ENCODE measurements around the gene ASCL4. TPM values are rescaled to one million over a fixed set of nuclear protein-coding genes. Genes with fewer than 3 reads are reported as not detected.
A peak's percentile ranks its signal among the peaks of the same experiment; 100 is the strongest.

ASCL4 gene
- total and polyA plus RNA-seq, 2 of the 4 experiments (the other 2 are of a cell fraction) = not detected

DNA sequence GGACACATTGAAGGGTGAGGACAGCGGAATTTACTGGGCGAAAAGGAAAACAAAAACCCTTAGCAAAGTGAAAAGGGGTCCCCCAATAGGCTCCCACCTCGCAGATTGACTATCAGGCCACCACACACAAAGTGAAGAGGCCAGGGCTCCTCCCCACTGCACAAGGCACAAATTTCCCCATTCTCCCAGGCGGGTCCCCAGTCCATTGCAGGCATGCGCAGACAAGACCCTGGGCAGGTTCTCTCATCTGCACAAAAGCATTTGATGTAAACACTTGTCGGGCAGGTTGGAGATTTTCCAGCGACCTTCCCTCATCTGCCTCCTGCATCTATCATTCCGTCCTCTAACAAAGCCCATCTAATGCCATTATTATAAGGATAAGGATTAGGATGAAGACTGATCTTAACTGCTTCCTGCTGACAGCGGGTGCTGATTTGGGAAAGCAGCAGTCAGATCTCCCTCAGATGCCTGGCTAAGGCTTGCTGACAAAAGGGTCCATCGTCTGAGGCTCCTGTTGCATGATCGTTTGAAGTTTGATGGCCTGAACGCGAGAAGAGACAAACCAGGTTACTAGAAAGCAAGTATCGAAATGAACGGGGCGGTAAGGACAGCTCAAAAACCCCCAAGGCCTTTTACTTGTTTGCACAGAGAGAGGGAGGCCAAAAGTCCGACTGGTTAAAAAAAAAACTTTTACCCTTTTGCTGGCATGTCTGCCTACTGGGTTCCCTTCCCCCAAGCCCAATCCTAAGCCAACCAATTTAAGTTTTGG, 14.4 kb downstream of the ASCL4 start:
- no peak overlapping the region for H4K8ac ChIP-seq (ENCODE audit: low read depth in 2 of 2, low read length in 2 of 2)
- no peak overlapping the region for H3K4ac ChIP-seq (ENCODE audit: low read depth, low read length)
- H3K36me3 ChIP-seq (ENCODE audit: control insufficient read depth, insufficient read depth, low read length) = no peaks in the 10 kb centered on the region
- in situ Hi-C loops (cut with MboI; ENCODE audit: low sequenced_read_pairs) (no loop called here), intact Hi-C loops (cut with micrococcal nuclease) (no loop called here), dilution Hi-C loops (cut with HindIII; ENCODE audit: low sequenced_read_pairs, unreplicated experiment) (no loop called here)
- peak overlapping the region; percentile 42 for H2AK9ac ChIP-seq (replicated peaks; ENCODE audit: low read depth, low read length, poor library complexity)
- no peak overlapping the region for H3K56ac ChIP-seq (ENCODE audit: extremely low read depth, insufficient read depth, low read length)
- no peak overlapping the region for H2BK20ac ChIP-seq (ENCODE audit: low read depth, low read length)
- ChIA-PET CTCF (no interaction called here), POLR2A (ENCODE audit: unreplicated experiment) (no interaction called here)
- H3K4me2 ChIP-seq (ENCODE audit: low read depth, low read length) = no peak overlapping the region
- no TSS peak for BruUV-seq (replicated peaks)
- no peak overlapping the region for H2AFZ ChIP-seq (replicated peaks; ENCODE audit: low read length, poor library complexity)
- H3K27ac ChIP-seq (ENCODE audit: insufficient read depth, low read length) = no peak overlapping the region
- H3K9me1 ChIP-seq (ENCODE audit: insufficient read depth, low read length) = no peaks in the 10 kb centered on the region
- no peaks in the 10 kb centered on the region for H3K4me1 ChIP-seq (ENCODE audit: control insufficient read depth, insufficient read depth, low read length)
- H3K23ac ChIP-seq (ENCODE audit: low read depth, low read length) = no peak overlapping the region
- no peak overlapping the region for H3K18ac ChIP-seq (ENCODE audit: low read depth, low read length)
- H3K4me3 ChIP-seq (ENCODE audit: insufficient read depth, low read depth, low read length) = no peak overlapping the region
- no peak overlapping the region for H3K14ac ChIP-seq (replicated peaks; ENCODE audit: low read depth, low read length)
- no peak overlapping the region for H4K5ac ChIP-seq (ENCODE audit: low read depth, low read length)
- no peaks in the 10 kb centered on the region for H3K9me3 ChIP-seq (ENCODE audit: control insufficient read depth, insufficient read depth, low read length)
- no peak overlapping the region for H2AK5ac ChIP-seq (ENCODE audit: low read depth, low read length)
- DNase-seq (no peak), ATAC-seq (ENCODE audit: low read depth) (no peak)
- H4K91ac ChIP-seq (ENCODE audit: insufficient read depth, low read depth, low read length) = no peak overlapping the region
- TF ChIP-seq BHLHE40 (IDR thresholded peaks at IDR 0.05; ENCODE audit: low read depth, low read length) (no peak), RFX5 (IDR thresholded peaks at IDR 0.05; ENCODE audit: low read depth, low read length) (no peak), POLR2A (IDR thresholded peaks at IDR 0.05; ENCODE audit: low read depth, low read length) (no peak), FOS (IDR thresholded peaks at IDR 0.05; ENCODE audit: low read depth, low read length) (no peak), MXI1 (IDR thresholded peaks at IDR 0.05; ENCODE audit: borderline replicate concordance, low read depth, low read length) (no peak), CEBPB (IDR thresholded peaks at IDR 0.05; ENCODE audit: low read depth, low read length) (no peak), SMC3 (IDR thresholded peaks at IDR 0.05; ENCODE audit: low read depth, low read length) (no peak), CHD1 (IDR thresholded peaks at IDR 0.05; ENCODE audit: low read depth, low read length) (no peak), MAFK (IDR thresholded peaks at IDR 0.05; ENCODE audit: low read depth, low read length) (no peak), NFE2L2 (IDR thresholded peaks at IDR 0.05; ENCODE audit: low read depth, low read length) (no peak), MAZ (IDR thresholded peaks at IDR 0.05; ENCODE audit: borderline replicate concordance, low read depth, low read length) (no peak), RCOR1 (IDR thresholded peaks at IDR 0.05; ENCODE audit: insufficient replicate concordance, low read length) (no peak), RAD21 (IDR thresholded peaks at IDR 0.05; ENCODE audit: low read length) (no peak)
- TF ChIP-seq, protein P1, sequence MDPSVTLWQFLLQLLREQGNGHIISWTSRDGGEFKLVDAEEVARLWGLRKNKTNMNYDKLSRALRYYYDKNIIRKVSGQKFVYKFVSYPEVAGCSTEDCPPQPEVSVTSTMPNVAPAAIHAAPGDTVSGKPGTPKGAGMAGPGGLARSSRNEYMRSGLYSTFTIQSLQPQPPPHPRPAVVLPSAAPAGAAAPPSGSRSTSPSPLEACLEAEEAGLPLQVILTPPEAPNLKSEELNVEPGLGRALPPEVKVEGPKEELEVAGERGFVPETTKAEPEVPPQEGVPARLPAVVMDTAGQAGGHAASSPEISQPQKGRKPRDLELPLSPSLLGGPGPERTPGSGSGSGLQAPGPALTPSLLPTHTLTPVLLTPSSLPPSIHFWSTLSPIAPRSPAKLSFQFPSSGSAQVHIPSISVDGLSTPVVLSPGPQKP (IDR thresholded peaks at IDR 0.05; ENCODE audit: borderline replicate concordance, low read depth, low read length) = no peak
- TF ChIP-seq, protein P2, sequence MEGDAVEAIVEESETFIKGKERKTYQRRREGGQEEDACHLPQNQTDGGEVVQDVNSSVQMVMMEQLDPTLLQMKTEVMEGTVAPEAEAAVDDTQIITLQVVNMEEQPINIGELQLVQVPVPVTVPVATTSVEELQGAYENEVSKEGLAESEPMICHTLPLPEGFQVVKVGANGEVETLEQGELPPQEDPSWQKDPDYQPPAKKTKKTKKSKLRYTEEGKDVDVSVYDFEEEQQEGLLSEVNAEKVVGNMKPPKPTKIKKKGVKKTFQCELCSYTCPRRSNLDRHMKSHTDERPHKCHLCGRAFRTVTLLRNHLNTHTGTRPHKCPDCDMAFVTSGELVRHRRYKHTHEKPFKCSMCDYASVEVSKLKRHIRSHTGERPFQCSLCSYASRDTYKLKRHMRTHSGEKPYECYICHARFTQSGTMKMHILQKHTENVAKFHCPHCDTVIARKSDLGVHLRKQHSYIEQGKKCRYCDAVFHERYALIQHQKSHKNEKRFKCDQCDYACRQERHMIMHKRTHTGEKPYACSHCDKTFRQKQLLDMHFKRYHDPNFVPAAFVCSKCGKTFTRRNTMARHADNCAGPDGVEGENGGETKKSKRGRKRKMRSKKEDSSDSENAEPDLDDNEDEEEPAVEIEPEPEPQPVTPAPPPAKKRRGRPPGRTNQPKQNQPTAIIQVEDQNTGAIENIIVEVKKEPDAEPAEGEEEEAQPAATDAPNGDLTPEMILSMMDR (conservative IDR thresholded peaks at IDR 0.05; ENCODE audit: low read depth, low read length) = no peak
- TF ChIP-seq, protein P3, sequence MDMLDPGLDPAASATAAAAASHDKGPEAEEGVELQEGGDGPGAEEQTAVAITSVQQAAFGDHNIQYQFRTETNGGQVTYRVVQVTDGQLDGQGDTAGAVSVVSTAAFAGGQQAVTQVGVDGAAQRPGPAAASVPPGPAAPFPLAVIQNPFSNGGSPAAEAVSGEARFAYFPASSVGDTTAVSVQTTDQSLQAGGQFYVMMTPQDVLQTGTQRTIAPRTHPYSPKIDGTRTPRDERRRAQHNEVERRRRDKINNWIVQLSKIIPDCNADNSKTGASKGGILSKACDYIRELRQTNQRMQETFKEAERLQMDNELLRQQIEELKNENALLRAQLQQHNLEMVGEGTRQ (IDR thresholded peaks at IDR 0.05; ENCODE audit: low read depth, low read length) = no peak
- 71% methylated on average over 8 of the region's 17 CpGs; no CpG with 5 or more reads in 1 of the 2 experiments for WGBS, 2 experiments (ENCODE audit: extremely low coverage in 2 of 2, insufficient read length in 1 of 2)
- H3K9ac ChIP-seq (ENCODE audit: low read depth, low read length) = no peak overlapping the region
- no peaks in the 10 kb centered on the region for H3K79me1 ChIP-seq (ENCODE audit: low read depth in 1 of 2, low read length in 2 of 2)
- H2BK15ac ChIP-seq (ENCODE audit: low read depth, low read length) = no peak overlapping the region
- H4K20me1 ChIP-seq (ENCODE audit: insufficient read depth, low read length) = no peaks in the 10 kb centered on the region
- H2BK120ac ChIP-seq (ENCODE audit: low read depth, low read length) = no peak overlapping the region
- H2BK5ac ChIP-seq (ENCODE audit: low read depth, low read length, poor library complexity, severe bottlenecking) = no peak overlapping the region
- no peaks in the 10 kb centered on the region for H3K27me3 ChIP-seq (ENCODE audit: control insufficient read depth, insufficient read depth, low read length)

All from IMR-90 (cell line).